ENCODE results near the gene C1orf210.

- no peak for TF ChIP-seq POLR2A (IDR thresholded peaks at IDR 0.05)
- TF ChIP-seq CTCF (IDR thresholded peaks at IDR 0.05) = no peak
Measured at GRCh38 chr1:43258370-43258769, 27.0 kb downstream of the C1orf210 start.
